GM21360 (cell line): ENCODE results near the gene ARMC9.

ENCODE experiments used
- ATAC-seq: cut with Tn5 transposase; IDR thresholded peaks from one replicate; pipeline ENCODE4 v1.9.1; 2021; ENCODE audit warnings: mild to moderate bottlenecking, moderate library complexity; ENCODE audit not compliant: unreplicated experiment

The ARMC9 gene

DNA sequence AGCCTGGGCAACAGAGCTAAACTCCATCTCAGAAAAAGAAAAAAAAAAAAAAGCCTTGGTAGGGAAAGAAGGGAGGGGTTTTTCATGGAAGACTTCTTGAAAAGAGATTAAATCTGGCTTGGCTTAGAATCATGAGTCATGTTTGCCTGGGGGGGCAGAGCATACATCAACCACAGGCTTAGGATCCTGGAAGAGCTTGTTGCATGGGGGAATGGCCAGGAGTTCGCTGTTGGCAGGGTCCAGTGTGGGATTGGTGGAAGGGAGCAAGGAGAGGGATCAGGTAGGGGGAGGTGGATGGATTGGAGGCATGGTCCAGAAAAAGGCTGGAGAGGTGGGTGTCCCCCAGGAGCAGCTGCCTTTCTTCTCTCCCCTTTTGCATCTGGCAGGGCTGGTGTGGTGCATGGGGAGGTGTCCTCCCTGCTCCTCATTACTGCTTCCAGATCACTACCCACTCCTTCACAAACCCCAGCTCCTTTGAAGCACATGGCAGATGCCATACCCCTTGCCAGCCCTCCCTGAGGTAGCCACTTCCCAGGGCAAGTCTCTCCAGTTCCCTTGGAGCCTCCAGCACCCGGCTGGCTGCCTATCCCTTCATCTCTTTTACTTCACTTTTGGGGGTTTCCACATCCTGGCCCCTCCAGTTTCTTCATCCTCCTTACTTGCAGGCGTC, 2.5 kb downstream of the ARMC9 start:
- ATAC-seq: no peak

- ATAC-seq: no peak
These were observed 3.0 kb downstream of the ARMC9 start for GRCh38 chr2:231201475-231201814.

DNA sequence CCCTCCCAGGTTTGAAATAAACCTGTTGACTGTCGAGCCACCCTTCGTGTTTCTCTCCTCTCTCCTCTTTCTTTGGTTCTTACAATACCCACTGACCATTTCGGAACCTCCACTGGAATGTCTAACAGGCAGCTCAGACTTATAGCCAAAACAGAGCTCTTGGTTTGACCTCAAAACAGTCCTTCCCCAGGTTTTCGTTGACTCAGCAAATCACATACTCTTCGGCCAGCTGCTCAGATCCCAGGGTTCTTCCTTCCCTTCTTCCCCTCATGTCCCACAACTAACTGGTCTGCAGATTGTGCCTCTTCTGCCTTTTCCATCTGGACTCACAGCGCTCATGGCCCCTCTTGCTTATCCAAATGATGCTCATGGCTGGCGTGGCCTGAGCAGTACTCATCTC, 4.7 kb downstream of the ARMC9 start:
- ATAC-seq: no peak

DNA sequence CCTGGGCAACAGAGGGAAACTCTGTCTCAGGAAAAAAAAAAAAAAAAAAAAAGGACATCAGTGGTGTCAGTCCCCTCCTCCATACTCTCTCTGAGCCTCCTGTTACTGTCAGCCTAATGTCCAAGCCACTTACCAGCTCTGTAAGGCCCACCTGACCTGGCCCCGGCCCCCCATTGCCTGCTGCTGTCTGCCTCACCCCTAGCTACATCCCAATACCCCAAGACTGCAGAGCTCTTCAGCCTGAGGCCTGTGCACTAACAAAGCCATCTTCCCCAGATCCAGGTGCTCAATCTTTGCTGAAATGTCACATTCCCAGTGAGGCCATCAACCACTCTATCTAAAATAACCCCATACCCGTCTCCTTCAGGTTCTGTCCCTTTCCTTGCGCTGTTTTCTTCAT, 5.7 kb downstream of the ARMC9 start:
- ATAC-seq: no peak

DNA sequence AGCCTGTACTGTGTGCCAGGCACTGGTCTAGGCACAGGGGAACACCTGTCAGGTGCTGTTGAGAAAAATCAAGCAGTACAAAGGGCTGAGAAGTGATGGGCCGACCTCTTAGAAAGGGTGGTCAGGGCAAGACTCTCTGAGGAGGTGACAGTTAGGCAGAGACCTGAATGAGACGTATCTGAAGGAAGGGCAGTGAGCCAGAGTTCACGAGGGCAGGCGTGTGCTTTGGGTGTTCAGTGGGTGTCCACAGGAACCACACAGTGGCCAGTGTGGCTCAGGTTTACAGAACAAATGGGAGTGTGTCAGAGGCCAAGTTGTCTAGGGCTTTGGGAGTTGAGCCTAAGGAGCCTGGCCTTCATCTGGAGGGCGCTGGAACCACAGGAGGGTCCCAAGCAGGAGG, 6.2 kb downstream of the ARMC9 start:
- ATAC-seq: no peak

DNA sequence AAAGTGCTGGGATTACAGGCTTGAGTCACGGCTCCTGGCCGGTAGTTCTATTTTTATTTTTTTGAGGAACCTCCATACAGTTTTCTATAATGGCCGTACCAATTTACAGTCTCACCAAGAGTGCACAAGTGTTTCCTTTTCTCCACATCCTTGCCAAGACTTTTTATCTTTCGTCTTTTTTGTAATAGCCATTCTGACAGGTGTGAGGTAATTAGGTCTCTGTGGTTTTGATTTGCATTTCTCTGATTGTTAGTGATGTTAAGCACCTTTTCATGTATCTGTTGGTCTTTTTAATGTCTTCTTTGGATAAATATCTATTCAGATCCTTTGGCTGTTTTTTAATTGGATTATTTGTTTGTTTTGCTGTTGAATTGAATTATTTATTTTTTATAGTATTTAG, 9.3 kb downstream of the ARMC9 start:
- ATAC-seq: no peak

DNA sequence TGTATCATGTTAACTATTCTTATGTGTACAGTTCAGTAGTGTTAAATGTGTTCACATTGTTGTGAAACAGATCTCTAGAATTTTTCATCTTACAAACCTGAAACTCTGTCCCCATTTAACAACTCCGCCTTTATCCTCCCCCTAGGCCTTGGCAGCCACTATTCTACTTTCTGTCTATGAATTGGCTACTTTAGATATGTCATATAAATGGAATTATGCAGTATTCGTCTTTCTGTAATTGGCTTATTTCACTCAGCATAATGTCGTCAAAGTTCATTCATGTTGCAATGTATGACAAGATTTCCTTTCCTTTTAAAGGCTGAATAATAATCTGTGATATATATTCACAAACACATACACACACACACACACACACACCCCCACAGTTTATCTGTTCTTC, 12.4 kb downstream of the ARMC9 start:
- ATAC-seq: no peak

- ATAC-seq: no peak
These were observed 13.1 kb downstream of the ARMC9 start for GRCh38 chr2:231211486-231211885.

GRCh38 chr2:231212329-231212845, 14.0 kb downstream of the ARMC9 start:
- no peak for ATAC-seq

DNA sequence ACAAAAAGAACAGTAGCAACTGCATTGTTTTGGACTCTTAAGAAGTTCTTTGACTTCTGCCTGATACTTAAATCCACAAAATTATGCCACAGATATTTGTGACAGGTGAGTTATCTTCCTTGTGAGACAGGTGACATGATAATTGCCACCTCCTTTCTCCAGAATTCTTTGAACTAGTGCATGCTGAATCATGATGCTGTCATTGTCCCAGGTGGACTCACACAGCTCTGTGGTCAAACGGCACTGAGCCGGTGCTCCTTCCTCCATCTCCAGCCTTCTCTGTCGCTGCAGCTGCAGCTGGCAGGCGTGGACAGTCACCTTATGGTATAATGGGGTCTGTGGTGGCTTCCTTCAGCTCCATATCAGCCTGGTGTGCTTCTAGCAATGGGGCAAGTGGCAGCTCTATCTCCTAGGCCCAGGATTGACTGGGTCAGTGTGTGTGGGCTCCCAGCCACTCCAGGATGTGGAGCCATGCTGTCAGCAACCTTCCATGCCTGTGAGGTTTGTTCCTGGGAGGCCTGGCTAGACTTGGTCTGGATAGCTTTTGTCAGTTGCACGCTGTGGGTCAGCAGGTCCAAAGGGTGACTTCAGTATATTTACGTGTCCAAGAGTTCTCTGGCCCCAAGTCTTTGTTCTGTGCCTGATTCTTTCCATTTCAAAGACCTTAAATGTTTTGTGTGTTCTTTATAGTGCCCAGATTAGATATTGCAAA, 15.7 kb downstream of the ARMC9 start:
- ATAC-seq: no peak

DNA sequence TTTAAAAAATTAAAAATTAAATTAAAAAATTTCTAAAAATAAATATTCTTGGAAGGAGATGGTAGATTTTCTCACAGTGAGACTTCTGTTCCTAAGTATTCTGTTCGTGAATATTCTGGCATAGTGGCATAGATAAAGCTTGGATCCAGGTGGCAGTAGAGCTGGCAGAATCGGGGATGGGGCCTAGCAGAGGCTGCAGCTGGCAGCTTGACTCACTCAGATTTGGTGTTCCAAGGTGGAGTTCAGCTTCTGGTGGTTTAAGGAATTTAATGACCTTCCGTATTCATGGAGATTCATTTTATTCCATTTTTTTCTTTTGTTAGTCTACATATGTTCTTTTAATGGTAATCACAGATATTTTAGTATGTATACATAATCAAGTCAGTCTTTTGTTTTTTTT, 19.9 kb downstream of the ARMC9 start:
- no peak for ATAC-seq

- no peak for ATAC-seq
These were observed 20.9 kb downstream of the ARMC9 start for GRCh38 chr2:231219289-231219688.

DNA sequence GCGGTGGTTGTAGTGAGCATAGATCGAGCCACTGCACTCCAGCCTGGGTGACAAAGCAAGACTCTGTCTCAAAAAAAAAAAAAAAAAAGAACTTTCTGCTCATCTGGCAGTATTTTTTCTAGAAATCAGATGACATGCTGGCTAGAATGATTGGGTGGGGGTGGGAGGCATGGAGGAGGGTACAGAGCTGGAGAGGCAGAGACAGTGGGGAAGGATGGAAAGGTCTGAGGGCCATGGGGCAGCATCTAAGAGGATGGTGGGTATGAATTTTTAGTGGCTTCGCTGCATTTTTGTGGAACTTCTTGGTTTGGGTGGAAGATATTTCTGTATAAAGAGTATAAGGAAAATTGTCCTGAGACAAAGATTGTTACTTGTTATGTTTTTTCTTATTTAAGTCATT, 23.3 kb downstream of the ARMC9 start:
- no peak for ATAC-seq

GRCh38 chr2:231222318-231223000, 24.0 kb downstream of the ARMC9 start:
- peak; percentile 73 for ATAC-seq

DNA sequence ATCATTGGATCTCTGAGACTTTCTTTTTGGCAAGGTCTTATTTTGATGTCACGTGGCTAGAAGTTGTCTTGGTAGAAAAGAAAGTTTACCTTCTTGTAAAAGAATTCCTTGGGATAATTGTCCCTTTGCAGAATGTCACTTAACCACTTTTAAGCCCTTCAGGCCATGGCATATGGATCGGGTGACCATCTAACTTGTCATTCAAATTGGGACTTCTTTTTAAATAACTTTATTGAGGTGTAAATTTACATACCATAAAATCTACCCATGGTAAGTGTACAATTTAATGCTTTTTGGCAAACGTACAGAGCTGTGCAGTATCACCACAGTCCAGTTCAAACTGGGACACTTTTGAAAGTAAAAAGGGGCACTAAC, 24.6 kb downstream of the ARMC9 start:
- ATAC-seq: no peak

DNA sequence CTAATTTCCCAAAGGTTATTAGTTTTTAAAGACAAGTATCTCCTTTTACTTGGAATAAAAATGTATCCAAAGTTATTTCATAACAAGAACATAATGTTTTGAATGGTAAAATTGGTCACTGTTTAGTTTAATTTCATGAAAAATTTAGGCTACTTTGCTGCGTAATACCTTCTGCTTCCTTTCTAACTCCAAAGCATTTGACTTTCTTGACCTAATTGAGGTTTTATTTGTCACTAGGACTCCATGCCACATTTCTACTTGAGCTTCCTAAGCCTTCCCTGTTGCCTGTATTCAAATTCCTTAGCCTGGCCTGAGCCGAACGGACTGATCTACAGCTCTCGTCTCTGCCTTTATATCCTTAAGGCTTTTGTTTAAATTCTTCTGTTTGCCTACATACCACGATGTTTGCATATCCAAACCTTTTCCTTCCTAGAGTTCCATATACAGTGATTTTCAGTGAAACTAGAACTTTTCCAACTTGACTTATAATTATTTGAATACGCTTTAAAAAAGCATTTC, 25.1 kb downstream of the ARMC9 start:
- ATAC-seq: no peak

- peak; percentile 53 for ATAC-seq
These were observed 29.1 kb downstream of the ARMC9 start for GRCh38 chr2:231227310-231228162.

DNA sequence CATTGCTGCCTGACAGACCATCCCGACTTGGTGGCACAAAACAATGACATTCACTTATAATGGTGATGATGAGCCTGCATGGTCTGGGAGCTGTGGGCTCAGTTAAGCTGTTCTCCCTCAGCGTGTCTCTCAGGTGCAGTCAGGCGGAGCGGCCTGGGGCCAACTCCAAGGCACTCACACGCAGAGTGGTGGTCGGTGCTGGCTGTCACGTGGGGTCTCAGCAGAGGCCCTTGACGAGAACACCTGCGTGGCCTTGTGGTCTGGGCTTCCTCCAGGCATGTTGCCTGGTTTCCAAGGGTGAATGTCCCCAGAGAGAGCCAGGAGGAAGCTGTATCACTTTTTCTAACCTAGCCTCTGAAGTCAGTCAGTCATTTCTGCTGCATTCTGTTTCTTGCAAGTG, 29.8 kb downstream of the ARMC9 start:
- ATAC-seq: peak; percentile 79

DNA sequence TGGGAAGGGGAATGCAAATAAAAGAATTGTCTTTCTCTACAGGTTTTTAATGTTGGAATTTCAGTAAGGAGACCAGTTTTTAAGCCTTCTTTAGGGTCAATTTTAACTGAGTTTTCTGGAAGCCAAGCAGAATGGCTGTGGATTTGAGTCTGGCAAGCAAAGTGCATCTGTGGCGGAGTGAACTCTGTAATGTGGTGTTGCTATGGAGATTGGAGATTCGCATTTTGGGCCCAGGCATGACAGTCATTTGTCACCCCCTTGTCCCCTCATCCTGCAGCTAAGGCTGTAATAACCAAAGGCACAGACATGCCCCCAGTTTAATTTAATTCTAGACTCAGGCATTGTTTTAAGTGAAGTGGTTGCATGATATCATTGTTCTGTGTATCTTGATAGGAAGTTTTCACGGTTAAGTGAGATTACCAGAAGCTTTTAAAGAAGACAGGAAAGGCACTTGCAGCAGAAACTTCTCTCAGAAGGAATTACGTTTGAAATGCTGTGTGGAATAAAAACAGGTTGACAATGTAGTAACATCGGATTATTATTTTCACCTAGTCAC, 30.6 kb downstream of the ARMC9 start:
- no peak for ATAC-seq

GRCh38 chr2:231235217-231235616, 36.8 kb downstream of the ARMC9 start:
- no peak for ATAC-seq

DNA sequence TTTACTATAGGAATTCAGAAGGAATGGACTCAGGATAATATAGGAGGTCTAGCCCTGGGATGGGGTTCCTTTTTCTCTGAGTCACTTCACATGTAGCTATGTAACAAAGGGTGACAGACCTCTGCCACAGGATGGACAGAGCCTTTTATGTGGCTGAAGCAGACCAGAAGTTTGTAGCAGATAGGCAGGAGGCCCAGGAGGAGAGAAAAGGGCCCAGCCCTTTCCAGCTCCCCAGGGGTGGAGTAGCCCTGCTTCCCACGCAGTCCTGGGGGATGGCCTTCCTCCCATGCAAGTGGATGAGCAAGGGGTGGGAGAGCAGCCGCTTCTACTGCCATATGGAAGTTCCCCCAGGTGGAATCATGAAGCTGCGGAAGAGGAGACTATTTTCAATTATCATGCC, 40.3 kb downstream of the ARMC9 start:
- no peak for ATAC-seq
